Measurements from ENCODE around the gene BCAS3.
"Not testable (repeated sequence)": the region's sequence is repeated elsewhere in the genome, so short reads cannot be mapped to it uniquely, and the experiment has no call there.

Gene BCAS3

DNA sequence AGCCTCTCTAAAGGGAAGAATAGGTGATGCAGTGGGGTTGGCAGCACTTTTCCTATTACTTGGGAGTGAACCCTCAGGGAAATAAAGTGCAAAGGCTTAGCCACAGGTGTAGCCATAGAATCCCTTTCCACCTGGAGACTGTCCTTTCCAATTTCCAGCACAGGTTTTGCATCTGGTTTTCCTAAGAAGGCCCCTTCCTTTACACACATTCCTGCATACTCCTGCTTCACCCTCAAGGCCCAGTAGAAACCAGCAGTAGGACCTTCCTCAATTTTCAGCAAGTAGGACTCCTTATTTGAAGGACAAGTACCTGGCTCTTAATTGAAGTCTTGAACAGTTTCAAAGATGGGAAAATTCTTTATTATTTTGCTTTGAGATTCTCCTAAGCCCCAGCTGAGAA lies 550.2 kb downstream of the BCAS3 start:
- no peak for DNase-seq (ENCODE audit: low spot score)

DNA sequence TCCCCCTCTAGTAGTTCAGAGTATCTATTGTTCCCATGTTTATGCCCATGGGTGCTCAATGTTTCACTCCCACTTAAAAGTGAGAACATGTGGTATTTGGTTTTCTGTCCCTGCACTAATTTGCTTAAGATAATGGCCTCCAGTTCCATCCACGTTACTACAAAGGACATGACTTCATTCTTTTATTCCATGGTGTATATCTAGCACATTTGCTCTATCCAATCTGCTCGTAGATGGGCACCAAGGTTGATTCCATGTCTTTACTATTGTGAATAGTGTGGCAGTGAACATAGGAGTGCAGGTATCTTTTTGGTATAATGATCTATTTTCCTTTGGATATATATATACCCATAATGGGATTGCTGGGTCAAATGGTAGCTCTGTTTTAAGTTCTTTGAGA lies 552.8 kb downstream of the BCAS3 start:
- no peak for DNase-seq (ENCODE audit: low spot score)

DNA sequence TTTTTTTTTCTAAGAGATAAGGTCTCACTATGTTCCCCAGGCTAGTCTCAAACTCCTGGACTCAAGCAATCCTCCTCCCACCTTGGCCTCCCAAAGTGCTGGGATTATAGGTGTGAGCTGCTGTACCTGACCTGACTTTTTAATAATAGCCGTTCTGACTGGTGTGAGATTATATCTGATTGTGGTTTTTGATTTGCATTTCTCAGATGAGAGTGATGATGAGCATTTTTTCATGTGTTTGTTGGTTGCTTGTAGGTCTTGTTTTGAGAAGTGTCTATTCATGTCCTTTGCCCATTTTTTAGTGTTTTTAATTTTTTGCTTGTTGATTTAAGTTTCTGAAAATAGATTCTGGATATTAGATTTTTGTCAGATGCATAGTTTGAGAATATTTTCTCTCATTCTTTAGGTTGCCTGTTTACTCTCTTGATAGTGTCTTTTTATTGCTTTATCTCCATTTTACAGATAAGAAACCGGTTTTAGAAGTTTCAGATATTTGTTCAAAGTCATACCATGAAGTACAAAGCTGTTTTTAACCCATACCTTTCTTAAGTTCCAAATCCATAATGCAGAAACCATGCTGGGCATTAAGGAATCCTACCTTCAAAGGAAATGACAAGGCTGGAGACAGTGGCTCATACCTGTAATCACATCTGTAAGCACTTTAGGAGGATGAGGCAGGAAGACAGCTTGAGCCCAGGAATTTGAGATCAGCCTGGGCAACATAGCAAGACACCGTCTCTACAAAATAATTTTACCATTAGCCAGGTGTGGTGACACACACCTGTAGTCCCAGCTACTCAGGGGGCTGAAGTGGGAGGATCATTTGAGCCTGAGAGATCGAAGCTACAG lies 553.5 kb downstream of the BCAS3 start:
- no peak for DNase-seq (ENCODE audit: low spot score)

DNA sequence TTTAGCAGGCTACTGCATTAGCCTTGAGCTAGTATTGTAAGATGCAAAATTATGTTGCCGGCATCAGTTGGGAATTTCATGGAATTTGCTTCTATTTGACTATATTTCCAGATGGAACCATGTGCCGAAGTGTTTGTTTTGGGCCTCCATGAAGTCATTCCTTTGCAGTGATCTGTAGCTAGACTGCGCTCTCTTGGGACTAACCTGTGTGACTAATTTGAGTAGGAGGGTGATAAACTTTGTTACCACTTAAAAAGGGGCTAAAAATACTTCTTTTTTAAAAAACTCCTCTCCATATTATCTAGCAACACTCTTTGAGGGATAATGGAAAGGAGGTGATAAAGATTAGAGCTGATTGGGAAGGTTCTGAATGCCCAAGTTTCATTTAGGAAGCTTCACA lies 555.2 kb downstream of the BCAS3 start:
- DNase-seq (ENCODE audit: low spot score), result no peak

DNA sequence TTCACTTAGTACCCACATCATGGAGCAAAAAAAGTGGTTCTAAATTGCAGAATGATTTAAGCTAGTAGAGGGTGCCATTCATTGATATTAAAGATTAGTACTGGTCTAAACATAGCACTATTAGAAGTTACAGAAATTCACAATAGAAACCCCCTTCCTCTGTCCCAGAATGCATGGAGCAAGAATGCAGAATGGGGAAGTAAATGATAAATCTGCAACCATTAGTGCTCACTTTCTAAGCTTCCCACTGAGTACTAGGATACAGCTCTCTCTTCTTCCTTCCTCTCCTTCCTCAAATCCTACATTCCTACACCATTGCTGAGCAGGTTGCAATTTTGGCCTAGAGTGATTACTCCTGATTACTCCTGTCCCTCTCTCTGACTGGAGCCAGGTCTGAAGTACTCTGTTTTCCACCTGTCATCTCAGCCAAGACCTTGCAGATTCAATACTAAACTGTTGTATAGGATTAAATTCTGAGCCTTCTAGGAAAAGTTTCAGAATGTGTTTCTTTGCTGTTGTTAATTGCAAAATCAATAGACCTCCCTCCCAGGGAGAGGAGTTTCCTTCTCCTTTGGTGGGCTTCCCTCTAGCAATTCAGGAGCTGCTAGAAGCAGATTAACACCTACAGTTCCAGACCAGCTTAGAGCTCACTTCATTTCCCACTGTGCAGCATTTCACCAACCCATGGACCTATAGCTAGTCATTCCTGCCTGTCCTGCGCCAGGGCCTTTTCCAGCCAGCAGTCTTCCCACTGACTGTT lies 556.5 kb downstream of the BCAS3 start:
- no peak for DNase-seq (ENCODE audit: low spot score)

DNA sequence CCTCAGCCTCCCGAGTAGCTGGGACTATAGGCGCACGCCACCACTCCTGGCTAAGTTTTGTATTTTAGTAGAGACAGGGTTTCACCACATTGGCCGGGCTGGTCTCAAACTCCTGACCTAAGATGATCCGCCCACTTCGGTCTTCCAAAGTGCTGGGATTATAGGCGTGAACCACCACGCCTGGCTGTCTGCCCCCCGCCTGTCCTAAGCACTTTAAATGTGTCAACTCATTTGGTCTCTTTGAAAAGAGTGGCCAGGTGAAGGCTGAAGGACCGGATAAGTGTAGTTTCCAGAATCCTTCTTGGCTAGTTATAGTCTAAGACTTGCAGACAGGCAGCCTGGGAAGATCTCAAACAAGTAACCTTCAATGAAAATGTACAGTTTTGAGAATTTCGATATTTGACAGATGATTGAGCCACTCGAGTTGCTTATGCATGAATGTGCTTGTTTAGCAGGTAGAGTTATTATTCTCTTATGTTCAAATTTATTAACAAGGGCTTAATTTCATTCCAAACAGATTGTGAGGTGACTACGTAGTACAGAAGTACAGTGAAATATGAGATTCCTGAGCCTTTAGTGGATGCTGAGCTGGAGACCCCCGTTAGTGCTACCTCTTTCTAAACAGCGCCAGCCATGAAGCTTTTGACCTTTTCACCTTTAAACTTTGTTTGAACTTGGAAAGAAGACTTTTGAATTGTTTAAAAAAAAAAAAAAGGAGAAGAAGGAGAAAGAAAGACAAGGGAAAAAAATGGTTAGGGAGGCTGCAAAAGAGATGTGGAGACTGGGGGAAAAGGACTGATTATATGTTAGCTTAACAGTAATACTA lies 557.6 kb downstream of the BCAS3 start:
- DNase-seq (ENCODE audit: low spot score), result no peak

DNA sequence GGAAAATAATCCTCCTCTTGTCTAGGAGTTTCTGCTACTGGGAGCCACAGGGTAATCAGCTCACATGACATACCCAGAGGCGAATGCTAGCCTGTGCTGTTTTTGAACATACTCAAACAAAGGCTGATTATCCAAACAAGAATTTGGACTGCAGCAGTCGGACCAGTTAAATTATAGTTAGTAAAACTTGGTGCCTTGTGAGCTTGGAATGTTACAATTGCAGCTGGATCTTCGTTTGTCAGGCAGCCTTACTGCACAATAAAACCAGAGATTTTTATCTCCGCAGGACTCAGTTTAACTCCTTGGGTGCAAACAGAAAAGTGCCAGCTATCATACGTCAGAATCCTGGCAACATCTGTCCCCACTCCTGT lies 558.2 kb downstream of the BCAS3 start:
- DNase-seq (ENCODE audit: low spot score), result peak; percentile 27

DNA sequence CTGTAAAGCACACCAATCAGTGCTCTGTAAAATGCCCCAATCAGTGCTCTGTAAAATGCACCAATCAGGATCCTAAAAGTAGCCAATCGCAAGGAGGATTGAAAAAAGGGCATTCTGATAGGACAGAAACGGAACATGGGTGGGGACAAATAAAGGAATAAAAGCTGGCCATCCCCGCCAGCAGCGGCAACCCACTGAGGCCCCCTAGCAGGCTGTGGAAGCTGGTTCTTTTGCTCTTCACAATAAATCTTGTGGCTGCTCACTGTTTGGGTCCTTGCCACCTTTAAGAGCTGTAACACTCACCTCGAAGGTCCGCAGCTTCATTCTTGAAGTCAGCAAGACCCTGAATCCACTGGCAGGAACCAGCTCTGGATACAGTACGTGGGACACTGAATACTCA lies 559.6 kb downstream of the BCAS3 start:
- DNase-seq (ENCODE audit: low spot score), result no peak

DNA sequence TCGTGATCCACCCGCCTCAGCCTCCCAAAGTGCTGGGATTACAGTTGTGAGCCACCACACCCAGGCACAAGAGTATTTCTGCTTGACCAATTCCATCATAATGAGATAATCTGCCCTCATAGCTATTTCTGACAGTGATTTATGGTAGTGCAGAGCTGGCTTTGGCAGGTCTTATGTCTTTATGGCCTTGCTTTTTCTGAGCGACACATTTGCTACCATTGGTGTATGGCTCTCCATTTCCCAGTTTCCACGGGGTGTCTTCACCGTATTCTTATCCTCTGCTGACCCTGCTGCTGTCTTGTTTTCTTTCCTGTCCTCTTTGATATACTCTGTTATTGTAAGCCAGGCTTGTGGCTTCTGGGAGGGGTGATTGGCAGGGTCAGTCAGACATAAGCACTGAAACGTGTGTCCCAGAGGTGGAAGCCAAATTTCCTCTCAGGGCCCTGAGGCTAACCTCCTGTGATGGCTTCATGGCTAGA lies 560.8 kb downstream of the BCAS3 start:
- no peak for DNase-seq (ENCODE audit: low spot score)

DNA sequence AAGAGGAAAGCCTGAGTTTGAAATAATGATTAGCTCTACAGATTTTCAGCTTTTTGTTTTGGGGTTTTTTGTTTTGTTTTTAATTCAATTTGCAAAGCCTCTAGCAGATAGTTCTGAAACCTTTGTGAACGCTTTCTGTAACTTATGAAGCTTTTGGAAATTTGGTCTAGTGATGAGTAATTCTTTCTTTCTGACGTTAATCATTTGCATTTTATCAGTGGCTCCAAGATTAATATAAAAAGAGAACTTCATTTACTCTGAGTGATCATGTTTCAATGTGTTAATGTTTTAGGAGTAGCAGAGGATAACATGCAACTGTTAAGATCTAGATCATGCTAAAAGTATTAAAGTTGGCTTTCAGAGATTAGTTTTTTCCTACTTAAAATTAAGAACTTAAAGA lies 561.7 kb downstream of the BCAS3 start:
- DNase-seq (ENCODE audit: low spot score), result no peak

DNA sequence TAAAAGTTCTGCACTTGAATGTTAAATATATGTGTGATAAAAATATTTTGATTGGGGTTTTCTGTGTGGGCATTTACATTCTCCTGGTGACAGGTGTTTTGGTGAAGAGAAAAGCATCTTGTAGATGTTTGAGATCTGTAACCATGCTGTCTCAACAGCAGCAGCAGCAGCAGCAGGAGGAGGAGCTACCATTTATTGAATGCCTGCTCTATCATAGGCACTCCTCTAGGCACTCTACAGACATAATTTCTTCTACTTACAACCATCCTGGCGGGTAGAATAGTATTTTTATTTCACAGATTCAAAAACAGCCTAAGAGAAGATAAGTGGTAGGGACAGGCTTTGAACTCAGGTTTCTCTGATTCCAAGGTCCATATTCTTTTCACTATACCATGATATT lies 562.3 kb downstream of the BCAS3 start:
- DNase-seq (ENCODE audit: low spot score), result no peak

DNA sequence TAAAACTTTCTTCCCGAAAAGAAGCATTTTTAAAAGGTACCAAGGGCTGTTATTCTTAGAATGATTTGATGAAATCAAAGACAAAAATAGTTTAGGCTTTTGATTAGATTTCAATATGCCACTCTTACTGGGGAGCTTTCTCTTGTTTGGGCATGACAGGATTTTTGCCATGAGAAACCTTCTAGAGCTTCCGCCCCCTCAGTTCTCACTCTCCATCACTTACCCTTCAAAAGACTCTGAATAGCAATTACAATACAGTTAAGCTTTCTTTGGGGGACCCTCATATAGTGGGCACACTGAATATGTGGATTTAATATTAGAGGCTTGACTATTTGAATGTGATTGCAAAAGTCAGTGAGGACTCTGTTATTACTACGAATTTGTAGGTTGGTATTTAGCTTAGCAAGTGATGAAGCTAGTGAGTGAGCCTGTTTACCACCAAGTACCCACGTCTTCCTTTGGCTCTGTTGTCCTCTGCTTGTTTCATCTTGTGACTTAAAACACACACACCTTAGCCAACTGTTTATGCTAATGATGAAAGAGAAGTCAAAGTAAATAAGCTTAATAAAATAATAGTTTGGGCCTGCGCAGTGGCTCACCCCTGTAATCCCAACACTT lies 563.3 kb downstream of the BCAS3 start:
- DNase-seq (ENCODE audit: low spot score), result no peak

DNA sequence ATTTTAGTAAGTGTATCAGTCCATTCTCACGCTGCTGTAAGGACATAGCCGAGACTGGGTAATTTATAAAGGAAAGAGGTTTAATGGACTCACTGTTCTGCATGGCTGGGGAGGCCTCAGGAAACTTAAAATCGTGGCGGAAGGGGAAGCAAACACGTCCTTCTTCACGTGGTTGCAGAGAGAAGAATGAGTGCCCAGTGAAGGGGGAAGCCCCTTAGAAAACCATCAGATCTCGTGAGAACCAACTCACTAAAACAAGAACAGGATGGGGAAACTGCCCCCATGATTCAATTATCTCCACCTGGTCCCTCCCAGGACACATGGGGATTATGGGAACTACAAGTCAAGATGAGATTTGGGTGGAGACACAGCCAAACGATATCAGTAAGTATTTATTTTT lies 567.3 kb downstream of the BCAS3 start:
- DNase-seq (ENCODE audit: low spot score), result not testable (repeated sequence)

DNA sequence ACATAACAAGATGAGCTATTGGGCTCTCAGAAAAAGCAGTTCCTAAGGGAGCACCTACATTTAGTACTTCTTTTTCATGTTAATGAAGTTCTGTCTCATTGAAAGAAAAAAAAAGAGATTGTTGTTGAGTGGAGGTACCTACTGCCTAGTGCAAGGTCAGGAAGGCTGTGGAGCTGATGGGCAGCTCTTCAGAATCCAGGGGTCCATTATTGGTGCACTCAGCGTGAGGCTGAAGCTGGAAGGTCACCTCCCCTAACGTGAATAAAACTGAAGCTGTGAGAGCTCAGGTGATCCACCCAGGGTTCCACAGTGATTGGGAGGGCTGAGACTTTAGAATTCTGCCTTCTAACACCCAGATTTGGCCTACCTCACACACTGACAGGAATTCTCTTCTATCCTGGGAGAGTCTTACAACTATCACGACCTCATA lies 568.1 kb downstream of the BCAS3 start:
- DNase-seq (ENCODE audit: low spot score), result no peak

DNA sequence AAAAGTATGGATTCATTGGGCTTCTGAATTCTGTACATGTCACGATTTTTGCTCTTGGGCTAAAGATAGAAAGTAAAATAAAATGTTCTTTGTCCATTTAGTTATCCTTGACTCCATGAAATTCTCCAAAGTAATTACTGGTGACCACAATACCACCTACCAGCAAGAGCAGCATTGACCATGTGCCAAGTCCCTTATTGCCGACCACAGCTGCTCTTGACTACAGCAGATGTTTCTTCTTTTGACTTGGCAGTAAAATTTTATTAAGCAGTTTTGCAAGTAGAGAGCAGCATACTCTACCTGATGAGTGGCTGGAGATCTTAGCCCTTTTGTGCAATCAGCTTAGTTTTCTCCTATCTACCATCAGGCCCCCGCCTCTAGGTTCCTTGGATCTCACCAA lies 569.8 kb downstream of the BCAS3 start:
- peak; percentile 48 for DNase-seq (ENCODE audit: low spot score)

DNA sequence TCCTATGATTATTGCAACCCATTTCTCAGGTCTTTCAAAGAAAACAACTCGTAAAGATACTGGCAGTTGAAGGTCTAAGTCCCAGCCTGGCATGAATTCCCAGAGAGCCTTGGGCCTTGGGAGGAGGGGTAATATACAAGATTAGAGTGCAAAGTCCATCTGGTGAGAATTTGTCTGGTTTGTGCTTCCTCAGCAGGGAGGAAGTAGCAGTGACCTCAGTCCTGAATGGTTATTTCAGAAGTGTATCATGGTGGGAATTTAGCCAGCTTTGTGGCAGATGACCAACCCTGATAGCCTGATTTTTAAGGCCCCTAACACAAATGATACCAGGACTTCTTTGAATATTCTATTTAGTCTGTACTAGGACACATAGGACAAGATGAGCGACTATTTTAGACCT lies 570.7 kb downstream of the BCAS3 start:
- DNase-seq (ENCODE audit: low spot score), result peak; percentile 28

DNA sequence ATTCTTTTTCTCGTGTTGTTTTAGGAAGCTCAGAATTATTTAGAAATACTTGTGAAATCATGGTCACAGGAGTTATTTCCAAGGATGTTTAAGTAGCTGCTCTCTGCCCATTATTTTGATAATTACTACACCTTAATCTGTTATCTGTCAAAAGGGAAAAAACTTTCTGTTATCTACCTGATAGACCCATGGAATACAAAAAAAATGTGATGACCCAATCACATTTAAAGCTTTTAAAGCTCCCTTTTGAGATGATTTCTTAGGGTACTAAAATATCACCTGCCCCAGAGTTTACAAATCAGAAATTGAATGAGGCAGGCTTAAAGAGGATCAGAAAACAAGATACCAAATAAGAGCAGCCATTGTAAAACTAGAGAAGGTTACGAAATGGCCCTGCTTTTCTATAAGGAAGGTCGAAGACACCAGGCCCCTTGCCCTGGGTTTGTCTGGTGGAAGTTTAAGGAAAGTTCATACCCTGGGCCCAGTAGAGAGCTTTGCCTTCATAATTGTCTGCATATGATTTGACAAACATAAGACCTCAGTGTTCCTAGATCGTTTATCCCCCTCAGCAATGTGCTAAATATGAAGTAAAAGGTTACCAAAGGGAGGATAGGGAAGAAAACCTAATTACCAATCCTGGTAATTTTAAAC lies 572.1 kb downstream of the BCAS3 start:
- DNase-seq (ENCODE audit: low spot score), result no peak

DNA sequence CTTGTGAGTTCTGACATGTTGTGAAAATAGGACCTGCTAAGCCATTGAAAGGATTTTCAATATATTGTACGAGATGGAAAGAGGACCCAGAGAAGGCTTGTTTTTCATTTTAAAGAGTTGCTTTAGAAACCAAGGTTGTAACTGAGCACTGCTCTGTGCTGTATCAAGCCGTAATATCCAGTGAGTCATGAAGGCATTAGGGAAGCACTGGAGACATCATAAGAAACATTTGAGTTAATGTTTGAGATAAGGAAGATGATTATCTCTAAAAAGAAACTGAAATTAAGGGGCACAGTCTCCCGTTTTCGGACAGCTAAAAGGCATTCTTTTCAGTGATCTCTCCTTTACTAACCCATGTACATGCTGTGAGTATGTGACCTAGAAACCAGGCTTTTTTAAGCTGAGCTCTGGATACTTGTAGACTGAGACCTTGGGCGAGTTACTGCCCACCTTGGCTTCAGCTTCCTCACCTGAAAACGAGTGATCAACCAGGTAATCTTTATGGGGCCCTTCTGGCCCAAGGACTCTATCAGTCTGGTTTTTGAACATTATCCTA lies 572.8 kb downstream of the BCAS3 start:
- peak; percentile 19 for DNase-seq (ENCODE audit: low spot score)

DNA sequence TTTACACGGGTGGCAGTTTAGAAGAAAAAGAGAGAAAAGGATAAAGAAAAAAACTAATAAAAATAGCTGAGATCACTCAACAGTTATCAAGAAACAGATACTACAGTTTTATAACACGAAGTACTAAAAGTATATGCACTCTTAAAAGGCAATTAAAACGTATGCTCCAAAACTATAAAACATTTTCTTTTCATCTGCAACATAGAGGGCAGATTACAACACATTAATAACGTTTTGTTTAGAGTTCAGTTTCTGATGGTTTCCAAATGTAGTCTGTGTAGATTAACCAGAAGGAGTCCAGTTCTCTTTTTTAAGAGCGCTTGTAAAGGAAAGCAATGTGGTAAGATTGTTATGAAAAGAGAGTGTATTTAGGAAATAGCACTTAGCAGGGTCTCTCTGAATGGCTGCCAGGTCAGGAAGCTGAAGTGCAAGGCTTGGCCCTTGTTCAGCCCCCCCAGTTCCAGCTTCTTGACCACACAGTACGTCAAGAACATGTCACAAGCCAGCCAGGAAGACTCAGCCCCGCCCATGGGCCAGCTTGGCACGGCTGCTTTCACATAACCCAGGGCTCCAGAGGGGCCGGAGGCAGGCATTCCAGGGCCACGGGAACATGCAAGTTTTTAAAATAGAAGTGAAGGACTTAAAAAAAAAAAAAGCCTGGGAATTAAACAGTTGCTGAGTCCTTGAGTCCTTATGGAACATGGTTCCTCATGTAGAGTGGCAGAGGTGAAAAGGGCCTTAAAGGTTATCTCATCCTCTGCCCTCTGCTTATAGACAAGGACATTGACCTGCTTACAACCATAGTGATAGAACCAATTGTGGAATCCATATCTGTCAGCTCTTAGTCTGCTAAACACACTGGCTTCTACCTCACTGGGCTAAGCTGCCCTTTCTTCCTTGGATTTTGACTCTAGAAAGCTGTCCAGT lies 574.6 kb downstream of the BCAS3 start:
- peak; percentile 84 for DNase-seq (ENCODE audit: low spot score)

DNA sequence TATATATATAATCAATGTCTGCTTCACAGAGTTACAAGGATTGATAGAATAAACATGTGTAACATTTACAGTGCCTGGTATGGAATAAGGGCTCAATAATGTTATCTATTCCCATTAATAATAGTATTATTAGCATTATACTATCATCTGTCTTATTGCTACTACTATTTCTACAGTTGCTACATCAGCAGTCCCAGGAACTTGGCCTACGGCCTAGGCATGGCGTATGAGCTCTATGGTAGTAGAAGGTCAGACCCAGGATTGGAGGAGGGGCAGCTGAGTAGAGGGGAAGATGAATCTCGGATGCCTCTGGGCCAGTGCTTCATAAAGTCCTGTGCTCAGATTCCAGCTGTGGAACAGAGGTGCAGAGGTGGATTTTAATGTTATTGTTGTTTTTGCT lies 575.7 kb downstream of the BCAS3 start:
- no peak for DNase-seq (ENCODE audit: low spot score)

Measured in AG08395 (cell line).